ENCODE measurements around the gene PRKCA.
A peak's percentile ranks its signal among the peaks of the same experiment; 100 is the strongest.
"Not testable (repeated sequence)": the region's sequence is repeated elsewhere in the genome, so short reads cannot be mapped to it uniquely, and the experiment has no call there.

The PRKCA gene

GRCh38 chr17:66450008-66450851 lies 147.8 kb downstream of the PRKCA start:
- Histone ChIP-seq H3K4me3 (ENCODE audit: low read depth, low read length) (no peak overlapping the region), H3K9me3 (no peaks in the 10 kb centered on the region; the same call in 1 of the 2 replicates), H3K4me1 (peaks cover 11% of the 10 kb centered on the region), H3K36me3 (no peaks in the 10 kb centered on the region; the same call in 1 of the 2 replicates), H3K27me3 (no peaks in the 10 kb centered on the region)
- no peak for DNase-seq
- no peak for TF ChIP-seq CTCF (IDR thresholded peaks at IDR 0.05; ENCODE audit: low read depth, low read length)

GRCh38 chr17:66450852-66451158 lies 148.4 kb downstream of the PRKCA start:
- Histone ChIP-seq H3K36me3 (no peaks in the 10 kb centered on the region; the same call in 1 of the 2 replicates), H3K9me3 (no peaks in the 10 kb centered on the region), H3K27me3 (no peaks in the 10 kb centered on the region), H3K4me3 (ENCODE audit: low read depth, low read length) (no peak overlapping the region), H3K4me1 (peaks cover 11% of the 10 kb centered on the region)
- TF ChIP-seq CTCF (IDR thresholded peaks at IDR 0.05; ENCODE audit: low read depth, low read length), result no peak
- DNase-seq, result no peak

GRCh38 chr17:66451188-66452149 lies 149.1 kb downstream of the PRKCA start:
- TF ChIP-seq CTCF (IDR thresholded peaks at IDR 0.05; ENCODE audit: low read depth, low read length), result peak; percentile 82
- H3K27me3 ChIP-seq, result no peaks in the 10 kb centered on the region
- peak; percentile 88 for DNase-seq
- no peaks in the 10 kb centered on the region for H3K36me3 ChIP-seq
- no peaks in the 10 kb centered on the region for H3K9me3 ChIP-seq
- H3K4me1 ChIP-seq, result peaks cover 11% of the 10 kb centered on the region
- H3K4me3 ChIP-seq (ENCODE audit: low read depth, low read length), result no peak overlapping the region

GRCh38 chr17:66455060-66455459 lies 152.6 kb downstream of the PRKCA start:
- H3K36me3 ChIP-seq, result no peaks in the 10 kb centered on the region
- no peak overlapping the region for H3K4me3 ChIP-seq (ENCODE audit: low read depth, low read length)
- peaks cover 11% of the 10 kb centered on the region for H3K4me1 ChIP-seq
- no peaks in the 10 kb centered on the region for H3K27me3 ChIP-seq
- DNase-seq, result no peak
- no peaks in the 10 kb centered on the region for H3K9me3 ChIP-seq
- TF ChIP-seq CTCF (IDR thresholded peaks at IDR 0.05; ENCODE audit: low read depth, low read length), result no peak

- H3K36me3 ChIP-seq; DNase-seq; H3K9me3 ChIP-seq; H3K4me1 ChIP-seq; H3K27me3 ChIP-seq; H3K4me3 ChIP-seq (ENCODE audit: low read depth, low read length): not testable (repeated sequence)
Measured at GRCh38 chr17:66457499-66457898, 155.1 kb downstream of the PRKCA start.

- no peaks in the 10 kb centered on the region for H3K36me3 ChIP-seq
- no peak overlapping the region for H3K4me3 ChIP-seq (ENCODE audit: low read depth, low read length)
- H3K9me3 ChIP-seq, result no peaks in the 10 kb centered on the region
- H3K27me3 ChIP-seq, result no peaks in the 10 kb centered on the region
- no peak for TF ChIP-seq CTCF (IDR thresholded peaks at IDR 0.05; ENCODE audit: low read depth, low read length)
- no peak for DNase-seq
- peaks cover 11% of the 10 kb centered on the region for H3K4me1 ChIP-seq
Measured at GRCh38 chr17:66458782-66459181, 156.4 kb downstream of the PRKCA start.
